Keratinocyte (primary cell): Measurements from ENCODE around the gene HPN. TPM values are rescaled to one million over a fixed set of nuclear protein-coding genes. Genes with fewer than 3 reads are reported as not detected.

ENCODE experiments used
- DNase-seq: peaks from one replicate; pipeline ENCODE4 v3.0.0-alpha.2; 2011; ENCODE audit warnings: low read depth, missing footprints, low spot score
- FAIRE-seq: peaks from 2 replicates; lab custom pipeline; 2011; peaks lifted over from hg19 to GRCh38; lab: Jason Lieb, UNC
- H2AFZ ChIP-seq: 2 replicates; pipeline ENCODE4 v1.6.0; 2012; ENCODE audit warnings: low read length, control low read depth, inconsistent platforms; ENCODE audit not compliant: control insufficient read depth
- H3K27ac ChIP-seq: 2 replicates; pipeline ENCODE4 v1.5.1; 2011; ENCODE audit warnings: low read length; ENCODE audit not compliant: control insufficient read depth, insufficient read depth
- H3K27me3 ChIP-seq: 3 replicates; pipeline ENCODE4 v1.6.0; 2011; ENCODE audit warnings: low read length; ENCODE audit not compliant: control insufficient read depth, insufficient read depth; ENCODE audit errors: extremely low read depth
- H3K36me3 ChIP-seq, 2 experiments: 2 replicates in 1 of 2; 3 replicates in 1 of 2; pipeline ENCODE4 v1.5.1; 2011; ENCODE audit warnings: low read length in 2 of 2, mild to moderate bottlenecking in 1 of 2; ENCODE audit not compliant: control insufficient read depth in 2 of 2, insufficient read depth in 2 of 2; ENCODE audit errors: extremely low read depth in 1 of 2
- H3K4me1 ChIP-seq: 3 replicates; pipeline ENCODE4 v1.5.1; 2011; ENCODE audit warnings: low read length; ENCODE audit not compliant: control insufficient read depth, insufficient read depth; ENCODE audit errors: extremely low read depth
- H3K4me2 ChIP-seq: 3 replicates; pipeline ENCODE4 v1.6.0; 2011; ENCODE audit warnings: low read depth, low read length; ENCODE audit not compliant: control insufficient read depth, insufficient read depth; ENCODE audit errors: extremely low read depth
- H3K4me3 ChIP-seq, 3 experiments: fragments of 200-600 bp in 1 of 3; sonication (generic) in 1 of 3; 2 replicates in 2 of 3; 3 replicates in 1 of 3; pipeline ENCODE4 v1.5.1; 2011 to 2016; ENCODE audit warnings: low read length in 3 of 3, mild to moderate bottlenecking in 3 of 3, control low read depth in 2 of 3, inconsistent platforms in 1 of 3, low read depth in 1 of 3, mixed read lengths in 1 of 3, mixed run types in 1 of 3, moderate library complexity in 1 of 3; ENCODE audit not compliant: control insufficient read depth in 2 of 3, insufficient read depth in 2 of 3; ENCODE audit errors: extremely low read depth in 1 of 3
- H3K79me2 ChIP-seq: 2 replicates; pipeline ENCODE4 v1.6.0; 2012; ENCODE audit warnings: low read length; ENCODE audit not compliant: control insufficient read depth, insufficient read depth
- H3K9ac ChIP-seq: 3 replicates; pipeline ENCODE4 v1.6.0; 2011; ENCODE audit warnings: low read length; ENCODE audit not compliant: control insufficient read depth, insufficient read depth; ENCODE audit errors: extremely low read depth
- H3K9me1 ChIP-seq: 3 replicates; pipeline ENCODE4 v1.6.0; 2011; ENCODE audit warnings: low read length; ENCODE audit not compliant: control insufficient read depth, insufficient read depth; ENCODE audit errors: extremely low read depth
- H3K9me3 ChIP-seq: 2 replicates; pipeline ENCODE4 v1.5.1; 2012; ENCODE audit warnings: low read depth, low read length; ENCODE audit not compliant: control insufficient read depth
- H4K20me1 ChIP-seq: 3 replicates; pipeline ENCODE4 v1.6.0; 2011; ENCODE audit warnings: low read length; ENCODE audit not compliant: control insufficient read depth, insufficient read depth; ENCODE audit errors: extremely low read depth
- CTCF ChIP-seq, 3 experiments: IDR thresholded peaks in 1 of 3; conservative IDR thresholded peaks in 1 of 3; optimal IDR thresholded peaks in 1 of 3; 2 replicates in 2 of 3; 3 replicates in 1 of 3; pipeline versions ENCODE3 to v1.5.1; 2011; ENCODE audit warnings: low read length in 3 of 3, mild to moderate bottlenecking in 3 of 3, moderate library complexity in 2 of 3, control low read depth in 1 of 3, inconsistent platforms in 1 of 3; ENCODE audit not compliant: insufficient read depth in 2 of 3; ENCODE audit errors: extremely low read depth in 1 of 3
- EZH2 ChIP-seq: IDR thresholded peaks from one replicate; pipeline ENCODE4 v1.6.1; 2012; ENCODE audit warnings: inconsistent platforms, mild to moderate bottlenecking, low read length, moderate library complexity
- dilution Hi-C: fragments of 300-500 bp; cut with MboI; formaldehyde crosslinking; loops from one replicate; pipeline ENCODE4 v1.7.0; 2020; ENCODE audit warnings: low sequenced_read_pairs; ENCODE audit not compliant: extremely low pct_ligation_motif_present
- polyA plus RNA-seq, 5 experiments: library from polyadenylated mRNA; depleted of rRNA in 3 of 5; stranded (reverse) in 3 of 5; stranded (forward) in 1 of 5; unstranded in 1 of 5; fragments of >200 nt; gene quantifications; 1 replicate in 1 of 5; 2 replicates in 3 of 5; 3 replicates in 1 of 5; pipeline versions ENCODE4 v1.2.1 to v1.2.3, GENCODE V29; 2011 to 2012; ENCODE audit warnings: missing spikeins in 2 of 5, low read depth in 1 of 5, low replicate concordance in 1 of 5

Gene HPN
- polyA plus RNA-seq, 1 donor (not counting 4 experiments of a cell fraction or from before 2014, with no cell fraction given) = not detected

GRCh38 chr19:35011091-35011689 is 30.3 kb upstream of the HPN start:
- Histone ChIP-seq H3K36me3 (peaks cover 16 to 17% of the 10 kb centered on the region in 2 experiments), H3K4me2 (no peak overlapping the region), H3K9me3 (no peaks in the 10 kb centered on the region), H3K27ac (no peak overlapping the region), H3K4me1 (no peaks in the 10 kb centered on the region), H3K9me1 (no peaks in the 10 kb centered on the region), H2AFZ (no peak overlapping the region), H4K20me1 (no peaks in the 10 kb centered on the region), H3K4me3 (no peak overlapping the region), H3K9ac (no peak overlapping the region), H3K27me3 (no peaks in the 10 kb centered on the region), H3K79me2 (peaks cover 3% of the 10 kb centered on the region)
- FAIRE-seq (no peak), DNase-seq (no peak)
- TF ChIP-seq CTCF (optimal IDR thresholded peaks at IDR 0.05 in 1 of 3, IDR thresholded peaks at IDR 0.05 in 1 of 3, conservative IDR thresholded peaks at IDR 0.05 in 1 of 3; ENCODE audit: extremely low read depth in 1 of 3, insufficient read depth in 2 of 3, low read length in 3 of 3) (no peak), EZH2 (no peak)
- dilution Hi-C loops = no loop called here

- FAIRE-seq = no peak
- peaks cover 13 to 17% of the 10 kb centered on the region in 2 experiments for H3K36me3 ChIP-seq
Observed at GRCh38 chr19:35011737-35012682, 29.5 kb upstream of the HPN start.

More at GRCh38 chr19:35011737-35012682, 29.5 kb upstream of the HPN start:
- Histone ChIP-seq H3K9me1 (no peaks in the 10 kb centered on the region), H3K27ac (no peak overlapping the region), H4K20me1 (no peaks in the 10 kb centered on the region), H3K27me3 (no peaks in the 10 kb centered on the region), H3K9ac (no peak overlapping the region), H3K79me2 (peaks cover under 1% of the 10 kb centered on the region), H3K4me2 (no peak overlapping the region), H3K9me3 (no peaks in the 10 kb centered on the region), H3K4me3 (no peak overlapping the region), H2AFZ (no peak overlapping the region), H3K4me1 (no peaks in the 10 kb centered on the region)
- TF ChIP-seq EZH2 = no peak
- no peak for TF ChIP-seq CTCF (optimal IDR thresholded peaks at IDR 0.05 in 1 of 3, IDR thresholded peaks at IDR 0.05 in 1 of 3, conservative IDR thresholded peaks at IDR 0.05 in 1 of 3; ENCODE audit: extremely low read depth in 1 of 3, insufficient read depth in 2 of 3, low read length in 3 of 3)
- DNase-seq = no peak
- dilution Hi-C loops = no loop called here
